ENCODE results near the gene DDX28.

DDX28 gene

GRCh38 chr16:68037841-68038597 lies 15.0 kb upstream of the DDX28 start:
- TF ChIP-seq POLR2AphosphoS5 (IDR thresholded peaks at IDR 0.05; ENCODE audit: low read depth, low read length), result no peak
- TF ChIP-seq TAF1 (IDR thresholded peaks at IDR 0.05; ENCODE audit: borderline replicate concordance, insufficient read depth, low read length), result no peak
- no peak for TF ChIP-seq REST (IDR thresholded peaks at IDR 0.05; ENCODE audit: insufficient read depth in 1 of 2, low read depth in 2 of 2, low read length in 2 of 2)
- no peak for TF ChIP-seq FOXP2 (optimal IDR thresholded peaks at IDR 0.05; ENCODE audit: borderline replicate concordance, extremely low read depth, extremely low read length, insufficient read depth)
- TF ChIP-seq SIN3A (IDR thresholded peaks at IDR 0.05; ENCODE audit: borderline replicate concordance, insufficient read depth, low read length), result no peak

GRCh38 chr16:68035227-68035626 lies 12.2 kb upstream of the DDX28 start:
- TF ChIP-seq TAF1 (IDR thresholded peaks at IDR 0.05; ENCODE audit: borderline replicate concordance, insufficient read depth, low read length) (no peak), REST (IDR thresholded peaks at IDR 0.05; ENCODE audit: insufficient read depth in 1 of 2, low read depth in 2 of 2, low read length in 2 of 2) (no peak), SIN3A (IDR thresholded peaks at IDR 0.05; ENCODE audit: borderline replicate concordance, insufficient read depth, low read length) (no peak), POLR2AphosphoS5 (IDR thresholded peaks at IDR 0.05; ENCODE audit: low read depth, low read length) (no peak), FOXP2 (optimal IDR thresholded peaks at IDR 0.05; ENCODE audit: borderline replicate concordance, extremely low read depth, extremely low read length, insufficient read depth) (no peak)

GRCh38 chr16:68033101-68033500 lies 10.1 kb upstream of the DDX28 start:
- TF ChIP-seq REST (IDR thresholded peaks at IDR 0.05; ENCODE audit: insufficient read depth in 1 of 2, low read depth in 2 of 2, low read length in 2 of 2) (no peak), SIN3A (IDR thresholded peaks at IDR 0.05; ENCODE audit: borderline replicate concordance, insufficient read depth, low read length) (no peak), FOXP2 (optimal IDR thresholded peaks at IDR 0.05; ENCODE audit: borderline replicate concordance, extremely low read depth, extremely low read length, insufficient read depth) (no peak), POLR2AphosphoS5 (IDR thresholded peaks at IDR 0.05; ENCODE audit: low read depth, low read length) (no peak), TAF1 (IDR thresholded peaks at IDR 0.05; ENCODE audit: borderline replicate concordance, insufficient read depth, low read length) (no peak)

- TF ChIP-seq REST (IDR thresholded peaks at IDR 0.05; ENCODE audit: insufficient read depth in 1 of 2, low read depth in 2 of 2, low read length in 2 of 2), result no peak
- TF ChIP-seq FOXP2 (optimal IDR thresholded peaks at IDR 0.05; ENCODE audit: borderline replicate concordance, extremely low read depth, extremely low read length, insufficient read depth), result no peak
- no peak for TF ChIP-seq TAF1 (IDR thresholded peaks at IDR 0.05; ENCODE audit: borderline replicate concordance, insufficient read depth, low read length)
- TF ChIP-seq SIN3A (IDR thresholded peaks at IDR 0.05; ENCODE audit: borderline replicate concordance, insufficient read depth, low read length), result no peak
- no peak for TF ChIP-seq POLR2AphosphoS5 (IDR thresholded peaks at IDR 0.05; ENCODE audit: low read depth, low read length)
Observed at GRCh38 chr16:68031951-68032350, 8.9 kb upstream of the DDX28 start.
